HepG2 (cell line): ENCODE results near the gene HSDL2. TPM values are rescaled to one million over a fixed set of nuclear protein-coding genes. Genes with fewer than 3 reads are reported as not detected.

Experiments
- ADNP ChIP-seq: sonication (generic); formaldehyde crosslinking; IDR thresholded peaks from 2 replicates; pipeline ENCODE4 v1.4.0; 2020; ENCODE audit warnings: missing genetic modification reagents
- AGO1 ChIP-seq: fragments of 200-400 bp; formaldehyde crosslinking; IDR thresholded peaks from 2 replicates; pipeline ENCODE4 v1.6.1; 2017; ENCODE audit warnings: mild to moderate bottlenecking, low read depth, low read length, moderate library complexity; ENCODE audit not compliant: poor library complexity, severe bottlenecking
- AHR ChIP-seq: IDR thresholded peaks from 2 replicates; pipeline ENCODE4 v1.6.1; 2018; ENCODE audit warnings: missing genetic modification reagents, missing compliant biosample characterization
- BCLAF1 ChIP-seq: fragments of 450-650 bp; IDR thresholded peaks from 2 replicates; pipeline ENCODE4 v1.6.1; 2017; ENCODE audit warnings: mild to moderate bottlenecking
- MEF2D ChIP-seq: sonication (generic); formaldehyde crosslinking; IDR thresholded peaks from 2 replicates; pipeline ENCODE4 v1.5.1; 2020; ENCODE audit warnings: mild to moderate bottlenecking, missing genetic modification reagents
- PTBP1 ChIP-seq: fragments of 200-400 bp; formaldehyde crosslinking; IDR thresholded peaks from 2 replicates; pipeline ENCODE4 v1.6.1; 2018; ENCODE audit warnings: low read length, low read depth; ENCODE audit not compliant: poor library complexity, severe bottlenecking
- RARG ChIP-seq: sonication (generic); formaldehyde crosslinking; IDR thresholded peaks from 2 replicates; pipeline ENCODE4 v1.4.0; 2020; ENCODE audit warnings: low read depth, mild to moderate bottlenecking, missing genetic modification reagents
- TOE1 ChIP-seq: sonication (generic); formaldehyde crosslinking; IDR thresholded peaks from 2 replicates; pipeline ENCODE4 v1.4.0; 2020; ENCODE audit warnings: mild to moderate bottlenecking, missing genetic modification reagents
- TOPORS ChIP-seq: sonication (generic); formaldehyde crosslinking; IDR thresholded peaks from 2 replicates; pipeline ENCODE4 v1.8.0; 2023; ENCODE audit warnings: mild to moderate bottlenecking, missing genetic modification reagents
- TSC22D2 ChIP-seq: sonication (generic); formaldehyde crosslinking; IDR thresholded peaks from 2 replicates; pipeline ENCODE4 v1.5.1; 2020; ENCODE audit warnings: missing genetic modification reagents, mild to moderate bottlenecking, borderline replicate concordance
- ZNF160 ChIP-seq: sonication (generic); formaldehyde crosslinking; IDR thresholded peaks from 2 replicates; pipeline ENCODE4 v1.8.0; 2022; ENCODE audit warnings: mild to moderate bottlenecking, inconsistent platforms, missing genetic modification reagents
- ZNF224 ChIP-seq: sonication (generic); formaldehyde crosslinking; IDR thresholded peaks from 2 replicates; pipeline ENCODE4 v1.5.0; 2020; ENCODE audit warnings: mild to moderate bottlenecking, missing genetic modification reagents
- ZNF30 ChIP-seq: sonication (generic); formaldehyde crosslinking; IDR thresholded peaks from 2 replicates; pipeline ENCODE4 v1.5.0; 2020; ENCODE audit warnings: mild to moderate bottlenecking, missing genetic modification reagents
- ZNF331 ChIP-seq: sonication (generic); formaldehyde crosslinking; IDR thresholded peaks from 2 replicates; pipeline ENCODE4 v1.4.0; 2020; ENCODE audit warnings: missing genetic modification reagents
- ZNF510 ChIP-seq: sonication (generic); formaldehyde crosslinking; IDR thresholded peaks from 2 replicates; pipeline ENCODE4 v1.4.0; 2020; ENCODE audit warnings: low read depth, mild to moderate bottlenecking, missing genetic modification reagents
- ZNF543 ChIP-seq: sonication (generic); formaldehyde crosslinking; IDR thresholded peaks from 2 replicates; pipeline ENCODE4 v1.4.0; 2020; ENCODE audit warnings: mild to moderate bottlenecking, missing genetic modification reagents
- ZSCAN29 ChIP-seq: sonication (generic); formaldehyde crosslinking; conservative IDR thresholded peaks from 2 replicates; pipeline ENCODE4 v1.4.0; 2020; ENCODE audit warnings: mild to moderate bottlenecking, missing genetic modification reagents
- polyA plus RNA-seq, 8 experiments: library from polyadenylated mRNA; depleted of rRNA in 3 of 8; stranded (reverse) in 7 of 8; unstranded in 1 of 8; fragments of >200 nt; fragmentation: Illumina TruSeq in 4 of 8; extraction: Trizol in 4 of 8; gene quantifications; 2 replicates each; pipeline versions ENCODE4 v1.2.1 to v1.2.3, GENCODE V29; 2011 to 2016; ENCODE audit warnings: low read depth in 4 of 8, missing spikeins in 1 of 8, mixed read lengths in 1 of 8; ENCODE audit not compliant: insufficient read depth in 1 of 8
- total RNA-seq, 5 experiments: library from RNA; depleted of rRNA; stranded (reverse); fragments of >200 nt; fragmentation: Illumina TruSeq; extraction: Trizol; gene quantifications; 2 replicates each; pipeline ENCODE4 v1.2.3, GENCODE V29; 2016; ENCODE audit warnings: low read depth in 1 of 5
- TF ChIP-seq, protein P1 (sequence below): sonication (generic); formaldehyde crosslinking; IDR thresholded peaks from 2 replicates; pipeline ENCODE4 v1.9.0; 2021; ENCODE audit warnings: mild to moderate bottlenecking, missing genetic modification reagents
- TF ChIP-seq, protein P2 (sequence below): sonication (generic); formaldehyde crosslinking; IDR thresholded peaks from 2 replicates; pipeline ENCODE4 v1.8.1; 2022; ENCODE audit warnings: low read depth, mild to moderate bottlenecking, missing genetic modification reagents

HSDL2 gene
- total and polyA plus RNA-seq, 2 of the 13 experiments (the other 11 are each of a cell fraction or from before 2014, with no cell fraction given), result 55.3 to 80.2 TPM

GRCh38 chr9:112380102-112380824 is at the start of gene HSDL2 (continued):
- no peak for TF ChIP-seq ZNF543 (CRISPR knock-in tag)
- TF ChIP-seq ZNF224 (CRISPR knock-in tag), result no peak
- no peak for TF ChIP-seq ZNF331 (CRISPR knock-in tag)
- TF ChIP-seq RARG, result no peak
- TF ChIP-seq, protein P1, sequence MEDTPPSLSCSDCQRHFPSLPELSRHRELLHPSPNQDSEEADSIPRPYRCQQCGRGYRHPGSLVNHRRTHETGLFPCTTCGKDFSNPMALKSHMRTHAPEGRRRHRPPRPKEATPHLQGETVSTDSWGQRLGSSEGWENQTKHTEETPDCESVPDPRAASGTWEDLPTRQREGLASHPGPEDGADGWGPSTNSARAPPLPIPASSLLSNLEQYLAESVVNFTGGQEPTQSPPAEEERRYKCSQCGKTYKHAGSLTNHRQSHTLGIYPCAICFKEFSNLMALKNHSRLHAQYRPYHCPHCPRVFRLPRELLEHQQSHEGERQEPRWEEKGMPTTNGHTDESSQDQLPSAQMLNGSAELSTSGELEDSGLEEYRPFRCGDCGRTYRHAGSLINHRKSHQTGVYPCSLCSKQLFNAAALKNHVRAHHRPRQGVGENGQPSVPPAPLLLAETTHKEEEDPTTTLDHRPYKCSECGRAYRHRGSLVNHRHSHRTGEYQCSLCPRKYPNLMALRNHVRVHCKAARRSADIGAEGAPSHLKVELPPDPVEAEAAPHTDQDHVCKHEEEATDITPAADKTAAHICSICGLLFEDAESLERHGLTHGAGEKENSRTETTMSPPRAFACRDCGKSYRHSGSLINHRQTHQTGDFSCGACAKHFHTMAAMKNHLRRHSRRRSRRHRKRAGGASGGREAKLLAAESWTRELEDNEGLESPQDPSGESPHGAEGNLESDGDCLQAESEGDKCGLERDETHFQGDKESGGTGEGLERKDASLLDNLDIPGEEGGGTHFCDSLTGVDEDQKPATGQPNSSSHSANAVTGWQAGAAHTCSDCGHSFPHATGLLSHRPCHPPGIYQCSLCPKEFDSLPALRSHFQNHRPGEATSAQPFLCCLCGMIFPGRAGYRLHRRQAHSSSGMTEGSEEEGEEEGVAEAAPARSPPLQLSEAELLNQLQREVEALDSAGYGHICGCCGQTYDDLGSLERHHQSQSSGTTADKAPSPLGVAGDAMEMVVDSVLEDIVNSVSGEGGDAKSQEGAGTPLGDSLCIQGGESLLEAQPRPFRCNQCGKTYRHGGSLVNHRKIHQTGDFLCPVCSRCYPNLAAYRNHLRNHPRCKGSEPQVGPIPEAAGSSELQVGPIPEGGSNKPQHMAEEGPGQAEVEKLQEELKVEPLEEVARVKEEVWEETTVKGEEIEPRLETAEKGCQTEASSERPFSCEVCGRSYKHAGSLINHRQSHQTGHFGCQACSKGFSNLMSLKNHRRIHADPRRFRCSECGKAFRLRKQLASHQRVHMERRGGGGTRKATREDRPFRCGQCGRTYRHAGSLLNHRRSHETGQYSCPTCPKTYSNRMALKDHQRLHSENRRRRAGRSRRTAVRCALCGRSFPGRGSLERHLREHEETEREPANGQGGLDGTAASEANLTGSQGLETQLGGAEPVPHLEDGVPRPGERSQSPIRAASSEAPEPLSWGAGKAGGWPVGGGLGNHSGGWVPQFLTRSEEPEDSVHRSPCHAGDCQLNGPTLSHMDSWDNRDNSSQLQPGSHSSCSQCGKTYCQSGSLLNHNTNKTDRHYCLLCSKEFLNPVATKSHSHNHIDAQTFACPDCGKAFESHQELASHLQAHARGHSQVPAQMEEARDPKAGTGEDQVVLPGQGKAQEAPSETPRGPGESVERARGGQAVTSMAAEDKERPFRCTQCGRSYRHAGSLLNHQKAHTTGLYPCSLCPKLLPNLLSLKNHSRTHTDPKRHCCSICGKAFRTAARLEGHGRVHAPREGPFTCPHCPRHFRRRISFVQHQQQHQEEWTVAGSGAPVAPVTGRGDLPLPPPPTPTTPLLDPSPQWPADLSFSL (CRISPR knock-in tag), result no peak
- TF ChIP-seq AGO1, result no peak
- no peak for TF ChIP-seq MEF2D
- no peak for TF ChIP-seq BCLAF1
- TF ChIP-seq ZSCAN29 (CRISPR knock-in tag), result no peak
- TF ChIP-seq AHR (CRISPR knock-in tag), result no peak
- no peak for TF ChIP-seq TOPORS
- TF ChIP-seq ZNF30 (CRISPR knock-in tag), result no peak
- no peak for TF ChIP-seq TOE1
- TF ChIP-seq ZNF160 (CRISPR knock-in tag), result no peak; the same call in 1 of the 2 replicates
- TF ChIP-seq PTBP1, result no peak
- TF ChIP-seq, protein P2, sequence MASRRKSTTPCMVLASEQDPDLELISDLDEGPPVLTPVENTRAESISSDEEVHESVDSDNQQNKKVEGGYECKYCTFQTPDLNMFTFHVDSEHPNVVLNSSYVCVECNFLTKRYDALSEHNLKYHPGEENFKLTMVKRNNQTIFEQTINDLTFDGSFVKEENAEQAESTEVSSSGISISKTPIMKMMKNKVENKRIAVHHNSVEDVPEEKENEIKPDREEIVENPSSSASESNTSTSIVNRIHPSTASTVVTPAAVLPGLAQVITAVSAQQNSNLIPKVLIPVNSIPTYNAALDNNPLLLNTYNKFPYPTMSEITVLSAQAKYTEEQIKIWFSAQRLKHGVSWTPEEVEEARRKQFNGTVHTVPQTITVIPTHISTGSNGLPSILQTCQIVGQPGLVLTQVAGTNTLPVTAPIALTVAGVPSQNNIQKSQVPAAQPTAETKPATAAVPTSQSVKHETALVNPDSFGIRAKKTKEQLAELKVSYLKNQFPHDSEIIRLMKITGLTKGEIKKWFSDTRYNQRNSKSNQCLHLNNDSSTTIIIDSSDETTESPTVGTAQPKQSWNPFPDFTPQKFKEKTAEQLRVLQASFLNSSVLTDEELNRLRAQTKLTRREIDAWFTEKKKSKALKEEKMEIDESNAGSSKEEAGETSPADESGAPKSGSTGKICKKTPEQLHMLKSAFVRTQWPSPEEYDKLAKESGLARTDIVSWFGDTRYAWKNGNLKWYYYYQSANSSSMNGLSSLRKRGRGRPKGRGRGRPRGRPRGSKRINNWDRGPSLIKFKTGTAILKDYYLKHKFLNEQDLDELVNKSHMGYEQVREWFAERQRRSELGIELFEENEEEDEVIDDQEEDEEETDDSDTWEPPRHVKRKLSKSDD, result no peak
- TF ChIP-seq TSC22D2 (CRISPR knock-in tag), result no peak
- no peak for TF ChIP-seq ZNF510
- TF ChIP-seq ADNP (CRISPR knock-in tag), result no peak
